ENCODE data around the gene WNT11. TPM values are rescaled to one million over a fixed set of nuclear protein-coding genes. Genes with fewer than 3 reads are reported as not detected.

The WNT11 gene
- total RNA-seq, 1 experiment from 2014 or later, result 26.8 TPM

- Histone ChIP-seq H3K9me3 (replicated peaks) (no peaks in the 10 kb centered on the region), H3K4me3 (no peak overlapping the region), H3K36me3 (no peaks in the 10 kb centered on the region), H3K27ac (no peak overlapping the region), H3K27me3 (no peaks in the 10 kb centered on the region), H3K4me1 (no peaks in the 10 kb centered on the region; the same call in 1 of the 2 replicates)
- no peak for DNase-seq
Measured at GRCh38 chr11:76217653-76218160, 11.4 kb upstream of the WNT11 start.

- Histone ChIP-seq H3K4me3 (no peak overlapping the region), H3K27ac (no peak overlapping the region), H3K27me3 (no peaks in the 10 kb centered on the region), H3K9me3 (replicated peaks) (no peaks in the 10 kb centered on the region), H3K36me3 (no peaks in the 10 kb centered on the region), H3K4me1 (no peaks in the 10 kb centered on the region; the same call in 1 of the 2 replicates)
- DNase-seq, result no peak
Measured at GRCh38 chr11:76216536-76217325, 10.4 kb upstream of the WNT11 start.

GRCh38 chr11:76215941-76216340, 9.6 kb upstream of the WNT11 start:
- Histone ChIP-seq H3K9me3 (replicated peaks) (no peaks in the 10 kb centered on the region), H3K36me3 (no peaks in the 10 kb centered on the region), H3K27me3 (no peaks in the 10 kb centered on the region), H3K4me3 (no peak overlapping the region), H3K27ac (no peak overlapping the region), H3K4me1 (no peaks in the 10 kb centered on the region; the same call in 1 of the 2 replicates)
- no peak for DNase-seq

GRCh38 chr11:76214968-76215548, 8.8 kb upstream of the WNT11 start:
- Histone ChIP-seq H3K4me1 (no peaks in the 10 kb centered on the region; the same call in 1 of the 2 replicates), H3K27ac (no peak overlapping the region), H3K36me3 (no peaks in the 10 kb centered on the region), H3K4me3 (no peak overlapping the region), H3K27me3 (no peaks in the 10 kb centered on the region), H3K9me3 (replicated peaks) (no peaks in the 10 kb centered on the region)
- DNase-seq, result peak; percentile 39 to 57

- Histone ChIP-seq H3K27me3 (no peaks in the 10 kb centered on the region), H3K9me3 (replicated peaks) (no peaks in the 10 kb centered on the region), H3K4me3 (no peak overlapping the region), H3K27ac (no peak overlapping the region), H3K4me1 (no peaks in the 10 kb centered on the region; the same call in 1 of the 2 replicates), H3K36me3 (no peaks in the 10 kb centered on the region)
- no peak for DNase-seq
Measured at GRCh38 chr11:76214186-76214585, 7.9 kb upstream of the WNT11 start.

- Histone ChIP-seq H3K27ac (no peak overlapping the region), H3K4me1 (no peaks in the 10 kb centered on the region; the same call in 1 of the 2 replicates), H3K36me3 (no peaks in the 10 kb centered on the region), H3K27me3 (no peaks in the 10 kb centered on the region), H3K9me3 (replicated peaks) (no peaks in the 10 kb centered on the region), H3K4me3 (no peak overlapping the region)
- DNase-seq, result peak in 1 of 2 experiments; percentile 27
Measured at GRCh38 chr11:76212086-76213035, 6.1 kb upstream of the WNT11 start.

- Histone ChIP-seq H3K27me3 (no peaks in the 10 kb centered on the region), H3K4me3 (peak overlapping the region; percentile 66), H3K27ac (no peak overlapping the region), H3K9me3 (replicated peaks) (no peaks in the 10 kb centered on the region), H3K36me3 (no peaks in the 10 kb centered on the region), H3K4me1 (no peaks in the 10 kb centered on the region; the same call in 1 of the 2 replicates)
- no peak for DNase-seq
Measured at GRCh38 chr11:76210931-76211851, 4.9 kb upstream of the WNT11 start.

GRCh38 chr11:76209973-76210930, 4.0 kb upstream of the WNT11 start:
- Histone ChIP-seq H3K4me3 (peak overlapping the region; percentile 66), H3K27ac (no peak overlapping the region), H3K36me3 (no peaks in the 10 kb centered on the region), H3K9me3 (replicated peaks) (no peaks in the 10 kb centered on the region), H3K27me3 (no peaks in the 10 kb centered on the region), H3K4me1 (no peaks in the 10 kb centered on the region; the same call in 1 of the 2 replicates)
- peak; percentile 66 to 77 for DNase-seq

- DNase-seq, result peak; percentile 19 to 23
- Histone ChIP-seq H3K27ac (peak overlapping the region; percentile 27; the same call in 1 of the 2 replicates), H3K4me1 (no peaks in the 10 kb centered on the region; the same call in 1 of the 2 replicates), H3K36me3 (no peaks in the 10 kb centered on the region), H3K4me3 (peak overlapping the region; percentile 66), H3K27me3 (no peaks in the 10 kb centered on the region), H3K9me3 (replicated peaks) (no peaks in the 10 kb centered on the region)
Measured at GRCh38 chr11:76209375-76209972, 3.2 kb upstream of the WNT11 start.

- H3K36me3 ChIP-seq, result no peaks in the 10 kb centered on the region
- H3K27ac ChIP-seq, result peak overlapping the region; percentile 27; the same call in 1 of the 2 replicates
- no peaks in the 10 kb centered on the region for H3K27me3 ChIP-seq
- H3K9me3 ChIP-seq (replicated peaks), result no peaks in the 10 kb centered on the region
- H3K4me3 ChIP-seq, result peak overlapping the region; percentile 66
- peak; percentile 67 to 75 for DNase-seq
- H3K4me1 ChIP-seq, result no peaks in the 10 kb centered on the region; the same call in 1 of the 2 replicates
Measured at GRCh38 chr11:76208438-76209374, 2.4 kb upstream of the WNT11 start.

- Histone ChIP-seq H3K4me3 (peak overlapping the region; percentile 66), H3K27me3 (no peaks in the 10 kb centered on the region), H3K4me1 (no peaks in the 10 kb centered on the region; the same call in 1 of the 2 replicates), H3K9me3 (replicated peaks) (no peaks in the 10 kb centered on the region), H3K36me3 (no peaks in the 10 kb centered on the region), H3K27ac (no peak overlapping the region)
- DNase-seq, result peak; percentile 42 to 67
Measured at GRCh38 chr11:76207642-76208401, 1.5 kb upstream of the WNT11 start.

Measured in SJCRH30 (cell line).